IMR-90 (cell line): ENCODE data around the gene SRBD1. TPM values are rescaled to one million over a fixed set of nuclear protein-coding genes. Genes with fewer than 3 reads are reported as not detected.

ENCODE experiments used
- ATAC-seq: fragments of 200-7000 bp; cut with Tn5 transposase; 2 replicates; pipeline ENCODE4 v1.9.1; 2020; ENCODE audit warnings: low read depth, mild to moderate bottlenecking, moderate library complexity
- BruUV-seq: library from RNA; stranded (reverse); fragments of 400-500 nt; replicated peaks from 2 replicates; lab custom pipeline; 2021; lab: Mats Ljungman, UMichigan
- CTCF ChIA-PET: fragments of 300-600 bp; formaldehyde crosslinking; extraction: SDS; loops from one replicate; lab custom pipeline; 2021; ENCODE audit warnings: antibody characterized with exemption; lab: Yijun Ruan, JAX
- POLR2A ChIA-PET: fragments of 300-600 bp; sonication (Branson Sonifier 250); formaldehyde crosslinking; loops from one replicate; lab custom pipeline; 2022; ENCODE audit warnings: antibody characterized with exemption; ENCODE audit not compliant: unreplicated experiment; lab: Charles Lee
- DNase-seq: peaks from one replicate; pipeline ENCODE4 v3.0.0; 2013
- H2AFZ ChIP-seq: replicated peaks from 2 replicates; pipeline ENCODE3; 2013; ENCODE audit warnings: low read length, mild to moderate bottlenecking; ENCODE audit not compliant: poor library complexity
- H2AK5ac ChIP-seq: 2 replicates; pipeline ENCODE4 v1.6.1; 2013; ENCODE audit warnings: low read depth, low read length, inconsistent platforms
- H2AK9ac ChIP-seq: replicated peaks from 2 replicates; pipeline ENCODE3; 2013; ENCODE audit warnings: mild to moderate bottlenecking, low read depth, low read length, moderate library complexity; ENCODE audit not compliant: poor library complexity
- H2BK120ac ChIP-seq: 2 replicates; pipeline ENCODE4 v1.6.1; 2013; ENCODE audit warnings: low read depth, low read length, inconsistent platforms
- H2BK15ac ChIP-seq: 3 replicates; pipeline ENCODE4 v1.6.1; 2013; ENCODE audit warnings: low read depth, low read length, inconsistent platforms
- H2BK20ac ChIP-seq: 2 replicates; pipeline ENCODE4 v1.6.1; 2013; ENCODE audit warnings: low read depth, mild to moderate bottlenecking, inconsistent platforms, low read length, moderate library complexity
- H2BK5ac ChIP-seq: 2 replicates; pipeline ENCODE4 v1.6.1; 2013; ENCODE audit warnings: mild to moderate bottlenecking, low read depth, low read length, inconsistent platforms; ENCODE audit not compliant: poor library complexity, severe bottlenecking
- H3K14ac ChIP-seq: replicated peaks from 2 replicates; pipeline ENCODE4 v1.6.1; 2013; ENCODE audit warnings: low read depth, low read length, inconsistent platforms
- H3K18ac ChIP-seq: 2 replicates; pipeline ENCODE4 v1.6.1; 2013; ENCODE audit warnings: low read depth, low read length, control low read depth
- H3K23ac ChIP-seq: 2 replicates; pipeline ENCODE4 v1.6.1; 2013; ENCODE audit warnings: low read depth, low read length, inconsistent platforms
- H3K27ac ChIP-seq: 2 replicates; pipeline ENCODE4 v1.5.1; 2013; ENCODE audit warnings: mild to moderate bottlenecking, control low read depth, low read length; ENCODE audit not compliant: insufficient read depth
- H3K27me3 ChIP-seq: 2 replicates; pipeline ENCODE4 v1.6.1; 2013; ENCODE audit warnings: low read length; ENCODE audit not compliant: control insufficient read depth, insufficient read depth
- H3K36me3 ChIP-seq: 2 replicates; pipeline ENCODE4 v1.6.1; 2013; ENCODE audit warnings: low read length, mixed read lengths; ENCODE audit not compliant: control insufficient read depth, insufficient read depth
- H3K4ac ChIP-seq: 2 replicates; pipeline ENCODE4 v1.6.1; 2013; ENCODE audit warnings: low read depth, low read length, inconsistent platforms
- H3K4me1 ChIP-seq: 2 replicates; pipeline ENCODE4 v1.6.1; 2013; ENCODE audit warnings: low read length, mixed read lengths; ENCODE audit not compliant: control insufficient read depth, insufficient read depth
- H3K4me2 ChIP-seq: 2 replicates; pipeline ENCODE4 v1.6.1; 2013; ENCODE audit warnings: low read depth, mild to moderate bottlenecking, control low read depth, low read length, moderate library complexity
- H3K4me3 ChIP-seq: 2 replicates; pipeline ENCODE4 v1.5.1; 2013; ENCODE audit warnings: low read depth, mild to moderate bottlenecking, control low read depth, low read length, moderate library complexity; ENCODE audit not compliant: insufficient read depth
- H3K56ac ChIP-seq: 2 replicates; pipeline ENCODE4 v1.6.1; 2013; ENCODE audit warnings: low read length, inconsistent platforms; ENCODE audit not compliant: insufficient read depth; ENCODE audit errors: extremely low read depth
- H3K79me1 ChIP-seq, 2 experiments: 2 replicates each; pipeline ENCODE4 v1.6.1; 2013; ENCODE audit warnings: low read length in 2 of 2, inconsistent platforms in 1 of 2, low read depth in 1 of 2
- H3K9ac ChIP-seq: 2 replicates; pipeline ENCODE4 v1.6.1; 2013; ENCODE audit warnings: low read depth, low read length, control low read depth
- H3K9me1 ChIP-seq: 2 replicates; pipeline ENCODE4 v1.6.1; 2013; ENCODE audit warnings: low read length, inconsistent platforms; ENCODE audit not compliant: insufficient read depth
- H3K9me3 ChIP-seq: 2 replicates; pipeline ENCODE4 v1.6.1; 2013; ENCODE audit warnings: low read length; ENCODE audit not compliant: control insufficient read depth, insufficient read depth
- H4K20me1 ChIP-seq: 2 replicates; pipeline ENCODE4 v1.6.1; 2013; ENCODE audit warnings: low read length, inconsistent platforms; ENCODE audit not compliant: insufficient read depth
- H4K5ac ChIP-seq: 2 replicates; pipeline ENCODE4 v1.6.1; 2013; ENCODE audit warnings: mild to moderate bottlenecking, low read depth, low read length, control low read depth
- H4K8ac ChIP-seq, 2 experiments: 2 replicates each; pipeline ENCODE4 v1.6.1; 2013; ENCODE audit warnings: low read depth in 2 of 2, low read length in 2 of 2, control low read depth in 1 of 2, inconsistent platforms in 1 of 2
- H4K91ac ChIP-seq: 2 replicates; pipeline ENCODE4 v1.6.1; 2013; ENCODE audit warnings: low read depth, low read length, inconsistent platforms; ENCODE audit not compliant: insufficient read depth
- NFE2L2 ChIP-seq: fragments of 150-350 bp; IDR thresholded peaks from 2 replicates; pipeline ENCODE4 v1.6.1; 2016; ENCODE audit warnings: low read depth, mild to moderate bottlenecking, low read length
- WGBS, 2 experiments: methylation state at CpG; one replicate each; pipeline versions ENCODE4 v1.1.5 to v1.1.7; 2013; ENCODE audit warnings: missing lambda C conversion rate in 2 of 2; ENCODE audit not compliant: insufficient read length in 1 of 2; ENCODE audit errors: extremely low coverage in 2 of 2; 5-methylcytosine and 5-hydroxymethylcytosine counted together
- dilution Hi-C: fragments of 300-500 bp; cut with HindIII; formaldehyde crosslinking; loops from one replicate; pipeline ENCODE4 v1.14.3; 2018; ENCODE audit warnings: low sequenced_read_pairs; ENCODE audit not compliant: unreplicated experiment
- in situ Hi-C: fragments of 300-500 bp; cut with MboI; formaldehyde crosslinking; loops from 3 replicates; pipeline ENCODE4 v1.14.3; 2019; ENCODE audit warnings: low sequenced_read_pairs, inconsistent platforms, mixed read lengths
- intact Hi-C: fragments of 100-400 bp; cut with micrococcal nuclease; formaldehyde crosslinking; loops from 2 replicates; pipeline ENCODE4 v1.10.0; 2022
- polyA plus RNA-seq, 3 experiments: library from polyadenylated mRNA; depleted of rRNA; stranded (reverse); fragments of >200 nt; gene quantifications; 2 replicates each; pipeline ENCODE4 v1.2.3, GENCODE V29; 2012; ENCODE audit warnings: low replicate concordance in 1 of 3
- total RNA-seq: library from RNA; depleted of rRNA; stranded (reverse); fragments of >200 nt; gene quantifications from 2 replicates; pipeline ENCODE4 v1.2.3, GENCODE V29; 2012

SRBD1 gene
- total and polyA plus RNA-seq, 2 of the 4 experiments (the other 2 are of a cell fraction) = 3.5 to 14.7 TPM

- Histone ChIP-seq H3K9me3 (no peaks in the 10 kb centered on the region), H3K14ac (no peak overlapping the region), H4K20me1 (no peaks in the 10 kb centered on the region), H4K8ac (no peak overlapping the region), H3K36me3 (no peaks in the 10 kb centered on the region), H3K4me3 (no peak overlapping the region), H2AFZ (no peak overlapping the region), H2AK5ac (no peak overlapping the region), H3K79me1 (no peaks in the 10 kb centered on the region), H3K4me1 (peaks cover 2% of the 10 kb centered on the region; the same call in 1 of the 2 replicates), H3K27ac (no peak overlapping the region), H3K9me1 (no peaks in the 10 kb centered on the region), H3K27me3 (no peaks in the 10 kb centered on the region), H4K5ac (no peak overlapping the region), H2BK5ac (no peak overlapping the region), H3K4me2 (no peak overlapping the region), H3K23ac (no peak overlapping the region), H2BK15ac (no peak overlapping the region), H2BK20ac (no peak overlapping the region), H4K91ac (no peak overlapping the region), H3K4ac (no peak overlapping the region), H3K9ac (no peak overlapping the region), H3K56ac (no peak overlapping the region), H3K18ac (no peak overlapping the region), H2BK120ac (no peak overlapping the region), H2AK9ac (no peak overlapping the region)
- ATAC-seq = no peak
- dilution Hi-C loops = no loop called here
- TF ChIP-seq NFE2L2 = no peak
- intact Hi-C loops = no loop called here
- DNase-seq = no peak
- no CpG with 5 or more reads among the region's 3 CpGs for WGBS, 2 experiments
- in situ Hi-C loops = no loop called here
- no TSS peak for BruUV-seq
- ChIA-PET POLR2A (no interaction called here), CTCF (no interaction called here)
These were observed 169.5 kb downstream of the SRBD1 start for GRCh38 chr2:45441571-45441970.
